Loucy (cell line): ENCODE measurements around the gene CEP72.

Experiments used
- CTCF ChIP-seq: fragments of 200-600 bp; sonication (generic); conservative IDR thresholded peaks from 2 replicates; pipeline ENCODE4 v1.5.1; 2014; ENCODE audit warnings: mild to moderate bottlenecking, antibody characterized with exemption, low read length
- EZH2phosphoT487 ChIP-seq: fragments of 200-600 bp; IDR thresholded peaks from 2 replicates; pipeline ENCODE4 v1.6.1; 2018; ENCODE audit warnings: antibody characterized with exemption, mild to moderate bottlenecking, moderate library complexity, borderline replicate concordance

DNA sequence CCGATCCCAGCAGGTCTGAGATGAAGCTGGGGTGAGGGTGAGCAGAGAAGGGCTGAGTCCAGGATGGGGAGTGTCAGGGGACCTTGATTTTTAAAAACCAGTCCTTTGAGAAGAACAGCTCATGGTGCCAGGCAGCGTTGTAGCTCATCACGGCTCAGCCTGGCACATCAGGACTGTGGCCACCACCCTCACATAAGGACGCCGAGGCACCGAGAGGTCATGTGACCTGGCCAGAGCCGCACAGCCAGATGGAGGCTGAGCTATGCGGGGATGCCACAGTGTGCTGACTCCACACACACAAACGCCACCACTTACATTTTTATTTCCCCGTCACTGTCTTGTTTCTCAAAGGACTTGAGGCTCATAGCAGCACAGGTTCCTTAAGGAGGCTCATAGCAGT, 32.9 kb upstream of the CEP72 start:
- TF ChIP-seq CTCF = no peak
- TF ChIP-seq EZH2phosphoT487 = no peak
